Measurements from ENCODE around the gene ZRANB2.

- TF ChIP-seq EZH2 (IDR thresholded peaks at IDR 0.05; ENCODE audit: low read length) (no peak), CTCF (optimal IDR thresholded peaks at IDR 0.05 in 1 of 3, IDR thresholded peaks at IDR 0.05 in 1 of 3, conservative IDR thresholded peaks at IDR 0.05 in 1 of 3; ENCODE audit: extremely low read depth in 1 of 3, insufficient read depth in 2 of 3, low read length in 3 of 3) (no peak)
Observed at GRCh38 chr1:71053146-71053545, 27.7 kb downstream of the ZRANB2 start.
